NCI-H1417 (cell line): ENCODE results near the gene MLLT10.
"Not testable (repeated sequence)": the region's sequence is repeated elsewhere in the genome, so short reads cannot be mapped to it uniquely, and the experiment has no call there.

Experiments
- DNase-seq, 3 experiments: peaks; one replicate each; lab custom pipeline; 2025; lab: John Stamatoyannopoulos, UW

MLLT10 gene

GRCh38 chr10:21584834-21585530 is 51.0 kb downstream of the MLLT10 start:
- DNase-seq: no peak

GRCh38 chr10:21587391-21587790 is 53.4 kb downstream of the MLLT10 start:
- no peak for DNase-seq

- not testable (repeated sequence) for DNase-seq
These were observed 54.1 kb downstream of the MLLT10 start for GRCh38 chr10:21588159-21588558.

- DNase-seq: no peak
These were observed 60.0 kb downstream of the MLLT10 start for GRCh38 chr10:21593986-21594385.

GRCh38 chr10:21599582-21599981 is 65.5 kb downstream of the MLLT10 start:
- no peak for DNase-seq

GRCh38 chr10:21600804-21601433 is 66.9 kb downstream of the MLLT10 start:
- DNase-seq: no peak

GRCh38 chr10:21602313-21602712 is 68.3 kb downstream of the MLLT10 start:
- no peak for DNase-seq

GRCh38 chr10:21603721-21604120 is 69.7 kb downstream of the MLLT10 start:
- no peak for DNase-seq

- DNase-seq: no peak
These were observed 70.6 kb downstream of the MLLT10 start for GRCh38 chr10:21604651-21605050.

GRCh38 chr10:21607907-21608306 is 73.9 kb downstream of the MLLT10 start:
- no peak for DNase-seq

GRCh38 chr10:21614000-21614399 is 80.0 kb downstream of the MLLT10 start:
- DNase-seq: no peak

- DNase-seq: no peak
These were observed 83.2 kb downstream of the MLLT10 start for GRCh38 chr10:21617267-21617666.

- DNase-seq: no peak
These were observed 89.3 kb downstream of the MLLT10 start for GRCh38 chr10:21623291-21623690.

GRCh38 chr10:21624421-21624820 is 90.4 kb downstream of the MLLT10 start:
- not testable (repeated sequence) for DNase-seq

- no peak for DNase-seq
These were observed 90.9 kb downstream of the MLLT10 start for GRCh38 chr10:21624951-21625350.

- no peak for DNase-seq
These were observed 91.7 kb downstream of the MLLT10 start for GRCh38 chr10:21625623-21626229.

GRCh38 chr10:21626457-21627161 is 92.6 kb downstream of the MLLT10 start:
- DNase-seq: no peak

GRCh38 chr10:21627331-21627730 is 93.3 kb downstream of the MLLT10 start:
- no peak for DNase-seq

- no peak for DNase-seq
These were observed 94.0 kb downstream of the MLLT10 start for GRCh38 chr10:21628023-21628422.

GRCh38 chr10:21628645-21629044 is 94.6 kb downstream of the MLLT10 start:
- not testable (repeated sequence) for DNase-seq

GRCh38 chr10:21634599-21635365 is 100.8 kb downstream of the MLLT10 start:
- DNase-seq: no peak

GRCh38 chr10:21637795-21638194 is 103.8 kb downstream of the MLLT10 start:
- DNase-seq: no peak
